Embryonic facial prominence (tissue), 1 donor: ENCODE measurements around the gene MYCN.
"Not testable (repeated sequence)": the region's sequence is repeated elsewhere in the genome, so short reads cannot be mapped to it uniquely, and the experiment has no call there.

ENCODE experiments used
- DNase-seq: peaks from one replicate; pipeline ENCODE4 v3.0.0-alpha.2; 2016; ENCODE audit errors: extremely low spot score

MYCN gene

GRCh38 chr2:15939854-15940660 is at the start of gene MYCN:
TSS of gene MYCN (plus strand) at chr2:15940550. CDS start at chr2:15942065, 1,515 bp downstream.
- peak; percentile 64 for DNase-seq

- no peak for DNase-seq
Measured at GRCh38 chr2:15890936-15891905, 49.1 kb upstream of the MYCN start.

GRCh38 chr2:15892151-15892880 is 48.0 kb upstream of the MYCN start:
- no peak for DNase-seq

GRCh38 chr2:15893085-15893484 is 47.3 kb upstream of the MYCN start:
- no peak for DNase-seq

- no peak for DNase-seq
Measured at GRCh38 chr2:15893689-15894480, 46.5 kb upstream of the MYCN start.

- no peak for DNase-seq
Measured at GRCh38 chr2:15894481-15895144, 45.7 kb upstream of the MYCN start.

GRCh38 chr2:15895615-15896469 is 44.5 kb upstream of the MYCN start:
- no peak for DNase-seq

- no peak for DNase-seq
Measured at GRCh38 chr2:15896859-15897258, 43.5 kb upstream of the MYCN start.

- DNase-seq: no peak
Measured at GRCh38 chr2:15897431-15898098, 42.8 kb upstream of the MYCN start.

- DNase-seq: no peak
Measured at GRCh38 chr2:15899327-15899612, 41.1 kb upstream of the MYCN start.

GRCh38 chr2:15899751-15900493 is 40.4 kb upstream of the MYCN start:
- DNase-seq: no peak

GRCh38 chr2:15901095-15901807 is 39.1 kb upstream of the MYCN start:
- DNase-seq: no peak

- DNase-seq: no peak
Measured at GRCh38 chr2:15901808-15902130, 38.6 kb upstream of the MYCN start.

GRCh38 chr2:15903910-15904309 is 36.4 kb upstream of the MYCN start:
- not testable (repeated sequence) for DNase-seq

GRCh38 chr2:15905267-15905645 is 35.1 kb upstream of the MYCN start:
- DNase-seq: no peak

GRCh38 chr2:15905986-15906491 is 34.3 kb upstream of the MYCN start:
- no peak for DNase-seq

GRCh38 chr2:15906778-15907177 is 33.6 kb upstream of the MYCN start:
- DNase-seq: no peak
